K562 (cell line): ENCODE data around the gene CD55. TPM values are rescaled to one million over a fixed set of nuclear protein-coding genes. Genes with fewer than 3 reads are reported as not detected.

Source experiments
- FOXJ3 ChIP-seq: sonication (generic); formaldehyde crosslinking; IDR thresholded peaks from 2 replicates; pipeline ENCODE4 v1.4.0; 2020; ENCODE audit warnings: mild to moderate bottlenecking, missing genetic modification reagents
- FOXP4 ChIP-seq: sonication (generic); formaldehyde crosslinking; IDR thresholded peaks from 2 replicates; pipeline ENCODE4 v1.8.0; 2022; ENCODE audit warnings: mild to moderate bottlenecking, missing genetic modification reagents, borderline replicate concordance
- MEF2A ChIP-seq: IDR thresholded peaks from 2 replicates; pipeline ENCODE4 v1.6.1; 2011; ENCODE audit warnings: low read depth, mild to moderate bottlenecking, low read length, moderate library complexity; ENCODE audit not compliant: control insufficient read depth
- NFIX ChIP-seq: fragments of 250-450 bp; sonication (Bioruptor Pico); IDR thresholded peaks from 2 replicates; pipeline ENCODE4 v1.4.0; 2020; ENCODE audit warnings: low read depth, mild to moderate bottlenecking, moderate library complexity
- RBM22 ChIP-seq: fragments of 200-400 bp; formaldehyde crosslinking; IDR thresholded peaks from 2 replicates; pipeline ENCODE4 v1.6.1; 2018; ENCODE audit warnings: low read length, low read depth; ENCODE audit not compliant: poor library complexity, severe bottlenecking
- SMAD4 ChIP-seq: fragments of 250-450 bp; sonication (Bioruptor Pico); conservative IDR thresholded peaks from 2 replicates; pipeline ENCODE4 v1.8.0; 2021; ENCODE audit warnings: inconsistent platforms, mild to moderate bottlenecking, moderate library complexity
- ZKSCAN1 ChIP-seq: fragments of 150-350 bp; IDR thresholded peaks from 2 replicates; pipeline ENCODE4 v1.6.1; 2016; ENCODE audit warnings: low read depth, low read length
- ZNF277 ChIP-seq: fragments of 250-450 bp; sonication (Bioruptor Pico); IDR thresholded peaks from 2 replicates; pipeline ENCODE4 v1.8.0; 2022; ENCODE audit warnings: inconsistent platforms, mild to moderate bottlenecking, moderate library complexity, borderline replicate concordance
- ZNF639 ChIP-seq, 2 experiments: fragments of 200-800 bp in 1 of 2; sonication (Bioruptor generic) in 1 of 2; sonication (generic) in 1 of 2; formaldehyde crosslinking in 1 of 2; IDR thresholded peaks in 1 of 2; conservative IDR thresholded peaks in 1 of 2; 2 replicates each; pipeline versions ENCODE4 v1.5.0 to v1.6.1; 2016 to 2020; ENCODE audit warnings: missing compliant biosample characterization in 1 of 2, missing genetic modification characterization in 1 of 2, missing genetic modification reagents in 1 of 2
- polyA plus RNA-seq, 8 experiments: library from polyadenylated mRNA; depleted of rRNA in 4 of 8; stranded (reverse) in 5 of 8; unstranded in 3 of 8; fragments of >200 nt; fragmentation: Nextera tagmentation in 2 of 8; fragmentation: Illumina TruSeq in 1 of 8; extraction: Ambion mirVana in 2 of 8; extraction: Trizol in 1 of 8; gene quantifications; 2 replicates each; pipeline versions ENCODE4 v1.2.1 to v1.2.3, GENCODE V29; 2011 to 2014; ENCODE audit warnings: inconsistent platforms in 1 of 8, missing spikeins in 1 of 8
- total RNA-seq, 7 experiments: library from RNA; depleted of rRNA in 6 of 7; stranded (reverse); fragments of >200 nt in 6 of 7; fragmentation: Illumina TruSeq in 2 of 7; extraction: Trizol in 2 of 7; gene quantifications; 2 replicates each; pipeline versions ENCODE4 v1.2.1 to v1.2.3, GENCODE V29; 2011 to 2021; ENCODE audit warnings: low replicate concordance in 1 of 7

Gene CD55
- total and polyA plus RNA-seq, 9 of the 15 experiments (the other 6 are each of a cell fraction or from before 2014, with no cell fraction given) = 17.7 to 150 (median 97.0) TPM

- TF ChIP-seq ZNF277 (no peak), RBM22 (no peak), NFIX (CRISPR knock-in tag) (peak; percentile 96), MEF2A (peak; percentile 52; the same call in 1 of the 2 replicates), ZKSCAN1 (no peak), ZNF639 (CRISPR knock-in tag; conservative IDR thresholded peaks at IDR 0.05 in 1 of 2, IDR thresholded peaks at IDR 0.05 in 1 of 2) (peak in 1 of 2 experiments; percentile 56; a peak in 1 of 4 replicates), FOXP4 (CRISPR knock-in tag) (no peak), FOXJ3 (CRISPR knock-in tag) (no peak), SMAD4 (peak; percentile 83)
- TF ChIP-seq, all 486 proteins: peak for 49
Observed at GRCh38 chr1:207302618-207303393, 18.7 kb upstream of the CD55 start (continued).
